GM18520 (cell line): ENCODE measurements around the gene SMARCB1.

ENCODE experiments used
- ATAC-seq: cut with Tn5 transposase; IDR thresholded peaks from one replicate; pipeline ENCODE4 v1.9.1; 2021; ENCODE audit not compliant: unreplicated experiment

The SMARCB1 gene

DNA sequence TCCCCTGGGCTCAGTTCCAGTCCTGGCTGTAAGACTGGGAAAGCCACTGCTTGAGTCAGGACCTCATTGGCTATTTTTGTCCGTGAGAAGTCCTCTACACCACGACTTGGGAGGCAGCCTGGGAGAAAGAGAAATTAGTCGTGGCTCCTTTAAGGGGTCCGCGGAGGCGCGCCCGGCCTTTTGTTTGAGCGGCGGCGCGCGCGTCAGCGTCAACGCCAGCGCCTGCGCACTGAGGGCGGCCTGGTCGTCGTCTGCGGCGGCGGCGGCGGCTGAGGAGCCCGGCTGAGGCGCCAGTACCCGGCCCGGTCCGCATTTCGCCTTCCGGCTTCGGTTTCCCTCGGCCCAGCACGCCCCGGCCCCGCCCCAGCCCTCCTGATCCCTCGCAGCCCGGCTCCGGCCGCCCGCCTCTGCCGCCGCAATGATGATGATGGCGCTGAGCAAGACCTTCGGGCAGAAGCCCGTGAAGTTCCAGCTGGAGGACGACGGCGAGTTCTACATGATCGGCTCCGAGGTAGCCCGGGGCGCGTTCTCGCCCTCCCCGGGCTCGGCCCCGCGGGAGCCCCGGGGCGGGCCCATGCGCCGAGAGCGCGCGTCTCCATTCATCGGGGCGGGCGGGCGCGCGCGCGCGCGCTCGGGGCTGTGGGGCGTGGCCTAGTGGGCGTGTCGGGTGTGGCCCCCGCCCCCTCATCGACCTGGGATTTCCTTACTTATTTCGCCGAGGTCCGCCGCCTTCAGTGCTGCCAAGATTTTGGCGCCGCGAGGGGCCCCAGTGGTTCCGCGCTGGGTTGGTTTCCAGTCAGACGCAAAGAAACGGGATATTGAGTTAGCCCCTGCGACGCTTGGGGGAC, at the start of gene SMARCB1:
TSS of gene SMARCB1 (plus strand) at position 215 of the 848 bp plus-strand sequence. CDS start at position 419, 204 bp downstream.
- ATAC-seq = peak; percentile 45

- no peak for ATAC-seq
Measured at GRCh38 chr22:23737696-23738095, 49.1 kb upstream of the SMARCB1 start.

GRCh38 chr22:23742505-23743264, 44.1 kb upstream of the SMARCB1 start:
- no peak for ATAC-seq

DNA sequence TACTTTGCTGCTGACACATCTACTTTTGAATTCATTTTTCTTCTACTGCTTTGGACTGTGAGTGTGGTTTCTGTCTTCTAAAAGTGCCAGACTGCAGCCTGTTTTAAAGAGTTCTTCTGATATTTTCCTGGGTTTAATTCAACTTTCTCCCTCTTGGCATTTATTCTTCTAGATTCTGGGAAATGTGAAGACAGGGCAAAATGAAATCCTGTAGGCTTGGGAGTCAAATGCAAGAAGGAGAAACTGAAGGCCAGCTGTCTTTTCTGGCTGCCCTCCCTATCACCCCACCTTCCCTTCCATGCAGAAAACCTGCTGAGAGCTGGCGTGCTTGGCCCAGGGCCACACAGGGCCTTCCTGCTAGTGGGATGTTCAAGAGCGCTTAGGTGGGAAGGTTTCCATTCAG, 43.5 kb upstream of the SMARCB1 start:
- no peak for ATAC-seq

- no peak for ATAC-seq
Measured at GRCh38 chr22:23744001-23744400, 42.8 kb upstream of the SMARCB1 start.

- ATAC-seq = no peak
Measured at GRCh38 chr22:23744485-23744884, 42.3 kb upstream of the SMARCB1 start.

DNA sequence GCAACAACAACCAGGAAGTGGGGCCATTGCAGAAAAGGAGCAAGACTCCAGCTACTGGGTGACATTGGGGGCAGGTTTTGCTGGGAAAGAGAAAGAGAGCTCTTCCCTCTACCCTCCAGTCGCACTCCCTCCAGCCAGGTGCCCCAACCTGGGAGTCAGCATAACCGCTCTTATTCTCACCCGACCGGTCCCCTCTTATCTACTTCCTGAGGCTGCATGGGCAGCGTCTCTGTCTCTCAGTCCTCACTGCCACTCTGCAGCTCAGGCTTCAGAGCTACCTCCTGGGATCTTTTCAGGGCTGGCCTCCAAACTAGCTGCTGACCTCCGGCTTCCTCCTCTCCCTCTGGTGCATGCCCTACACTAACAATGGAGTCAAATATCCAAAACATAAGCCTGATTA, 41.0 kb upstream of the SMARCB1 start:
- no peak for ATAC-seq

DNA sequence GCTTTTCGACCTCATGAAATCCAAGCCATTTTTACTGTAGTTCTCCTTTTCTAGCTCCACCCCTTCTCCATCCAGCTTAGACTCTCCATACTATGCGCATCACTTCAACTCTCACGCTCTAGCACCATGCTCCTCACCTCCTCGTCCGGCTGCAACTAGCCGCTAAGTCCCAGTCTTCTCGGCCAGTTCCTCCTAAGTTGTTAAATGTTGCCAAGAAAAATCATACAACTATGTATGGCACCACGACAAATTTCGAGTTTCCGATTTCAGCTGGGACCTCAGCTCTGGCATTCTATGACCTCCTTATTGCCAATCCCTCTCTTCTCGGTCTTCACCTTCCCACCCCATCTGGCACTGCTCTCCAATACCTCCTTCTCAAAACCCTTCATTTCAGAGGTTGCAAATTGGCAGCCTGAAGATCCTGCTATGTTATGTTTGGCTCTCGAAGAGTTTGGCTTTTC, 36.9 kb upstream of the SMARCB1 start:
- ATAC-seq = no peak

DNA sequence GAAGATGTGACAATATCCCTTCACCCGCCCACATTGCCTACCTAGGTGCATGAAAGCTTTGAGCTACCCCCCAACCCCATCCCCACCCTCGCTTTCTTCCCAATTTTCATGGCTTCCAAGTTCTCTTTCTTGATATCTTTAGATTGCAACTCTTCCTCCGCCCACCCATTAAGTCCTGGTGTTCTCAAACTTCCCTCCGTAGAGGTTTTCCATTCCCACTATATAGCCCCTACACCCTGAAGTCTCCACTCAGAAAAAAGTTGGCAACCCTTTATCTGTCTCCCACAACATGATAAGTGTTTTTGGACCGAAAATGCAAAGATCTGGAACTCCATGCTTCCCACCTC, 36.4 kb upstream of the SMARCB1 start:
- no peak for ATAC-seq

- peak; percentile 90 for ATAC-seq
Measured at GRCh38 chr22:23750714-23751440, 35.9 kb upstream of the SMARCB1 start, which contains the start of gene ZNF70. Gene ZNF70 (minus strand): TSS chr22:23751112. CDS start chr22:23745140, 5,972 bp downstream.

GRCh38 chr22:23751441-23751996, 35.2 kb upstream of the SMARCB1 start:
- peak; percentile 11 for ATAC-seq

DNA sequence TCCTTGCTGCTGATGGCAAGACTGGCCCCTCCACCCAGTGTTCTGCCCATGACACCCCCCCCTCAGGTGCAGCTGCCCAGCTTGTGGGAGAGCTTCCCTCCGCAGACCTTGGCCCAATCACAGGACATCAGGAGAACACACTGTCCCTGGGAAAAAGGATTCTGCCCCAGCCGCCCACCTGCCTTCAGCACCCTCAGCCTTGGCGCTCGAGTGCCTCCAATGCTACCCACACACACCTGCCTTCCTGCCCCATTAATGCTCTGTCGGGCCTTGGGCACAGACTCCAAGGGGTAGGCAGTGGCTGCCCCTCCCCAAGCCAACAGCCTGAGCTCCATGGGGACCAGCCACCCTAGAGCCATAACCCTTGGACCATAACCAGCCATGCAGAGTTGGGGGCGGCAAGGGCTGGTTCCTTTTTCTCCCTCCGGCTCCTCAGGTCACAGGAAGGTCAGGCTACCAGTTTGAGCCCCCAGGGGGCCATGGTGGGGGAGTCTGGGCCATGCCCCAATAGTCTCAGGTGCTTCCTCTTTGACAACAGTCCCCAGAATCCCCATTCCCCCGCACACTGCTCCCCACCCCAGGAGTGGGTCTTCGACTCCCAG, 34.6 kb upstream of the SMARCB1 start:
- ATAC-seq = no peak

GRCh38 chr22:23752750-23753149, 34.0 kb upstream of the SMARCB1 start:
- no peak for ATAC-seq

GRCh38 chr22:23753385-23753784, 33.4 kb upstream of the SMARCB1 start:
- no peak for ATAC-seq

DNA sequence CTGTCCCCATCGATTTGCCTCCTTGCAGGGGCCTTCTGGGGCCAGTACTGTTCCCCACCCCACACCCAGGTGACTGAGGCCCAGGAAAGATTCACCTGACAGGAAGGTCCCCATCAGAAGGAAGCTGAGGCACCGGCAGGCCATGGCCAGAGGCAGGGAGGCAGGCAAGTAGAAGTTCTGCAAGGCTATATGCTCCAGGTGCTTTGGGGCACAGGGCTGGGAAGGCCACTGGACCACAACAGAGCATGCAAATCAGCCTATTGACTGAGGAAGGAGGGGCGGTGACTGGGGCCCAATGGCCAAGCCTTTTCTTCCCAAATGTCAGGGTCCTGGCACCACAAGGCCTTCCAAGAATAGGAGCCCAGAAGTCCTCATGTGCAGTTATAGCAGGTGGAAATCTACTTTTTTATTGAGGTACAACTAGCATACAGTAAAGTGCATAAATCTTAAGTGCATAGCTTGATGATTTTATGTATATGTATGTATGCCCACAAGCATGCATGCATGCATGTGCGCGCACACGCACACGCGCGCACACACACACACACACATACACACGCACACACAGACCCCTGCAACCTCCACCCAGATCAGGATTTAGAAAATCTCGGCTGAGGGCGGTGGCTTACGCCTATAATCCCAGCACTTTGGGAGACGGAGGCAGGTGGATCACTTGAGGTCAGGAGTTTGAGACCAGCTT, 32.4 kb upstream of the SMARCB1 start, which contains the start of gene VPREB3:
TSS of gene VPREB3 (minus strand) at position 206 of the 700 bp plus-strand sequence. CDS start at position 144, 62 bp downstream.
- no peak for ATAC-seq

DNA sequence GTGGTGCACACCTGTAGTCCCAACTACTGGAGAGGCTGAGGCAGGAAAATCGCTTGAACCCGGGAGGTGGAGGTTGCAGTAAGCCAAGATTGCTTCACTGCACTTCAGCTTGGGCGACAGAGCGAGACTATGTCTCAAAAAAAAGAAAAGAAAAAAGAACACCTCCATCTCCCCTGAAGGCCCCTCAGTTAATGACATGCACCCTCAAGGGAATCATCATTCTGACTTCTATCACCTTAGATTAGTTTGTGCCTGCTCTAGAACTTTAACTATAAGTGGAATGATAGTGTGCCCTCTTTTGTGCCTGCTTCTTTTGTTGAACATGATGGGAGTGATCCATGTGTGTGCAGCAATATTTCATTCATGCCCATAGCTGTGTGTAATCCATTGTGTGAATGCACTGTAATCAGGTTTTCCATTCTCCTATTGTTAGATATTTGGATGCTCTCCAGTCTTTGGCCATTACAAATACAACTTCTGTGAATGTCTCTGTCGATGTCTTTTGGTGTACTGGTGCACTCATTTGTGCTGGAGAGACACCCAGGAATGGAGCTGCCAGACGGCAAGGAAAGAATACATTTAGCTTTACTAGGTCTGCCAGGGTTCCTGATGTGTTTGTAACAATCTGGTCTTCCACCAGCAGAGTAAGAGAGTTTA, 31.7 kb upstream of the SMARCB1 start:
- ATAC-seq = no peak

- no peak for ATAC-seq
Measured at GRCh38 chr22:23755711-23756110, 31.1 kb upstream of the SMARCB1 start.

DNA sequence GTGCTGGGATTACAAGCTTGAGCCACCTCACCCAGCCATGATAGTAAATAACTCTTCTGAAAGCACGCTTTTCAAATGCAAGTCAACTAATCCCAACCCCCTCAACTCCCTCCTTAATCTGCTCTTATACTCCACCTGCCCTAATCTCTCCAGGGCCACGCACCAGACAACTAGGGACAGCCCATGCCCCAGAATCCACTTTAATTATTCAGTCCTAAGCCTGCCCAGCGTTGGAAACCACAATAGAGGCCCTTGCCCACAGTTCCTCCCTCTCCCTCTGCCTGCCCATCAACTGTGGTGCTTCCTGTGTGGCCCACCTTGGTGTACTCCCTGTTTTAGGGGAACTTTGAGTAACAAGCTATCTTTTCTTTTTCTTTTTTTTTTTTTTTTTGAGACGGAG, 29.9 kb upstream of the SMARCB1 start:
- ATAC-seq = no peak

GRCh38 chr22:23759566-23759965, 27.2 kb upstream of the SMARCB1 start:
- ATAC-seq = no peak
